A549 (cell line): ENCODE measurements around the gene AIF1L. TPM values are rescaled to one million over a fixed set of nuclear protein-coding genes. Genes with fewer than 3 reads are reported as not detected.

Experiments used
- ATAC-seq, 2 experiments: fragments of 200-7000 bp in 1 of 2; fragments of >200 bp in 1 of 2; cut with Nextera tagmentation in 1 of 2; cut with Tn5 transposase in 1 of 2; 3 replicates each; pipeline versions ENCODE4 v1.8.0 to v1.9.1; 2018 to 2020; ENCODE audit warnings: mild to moderate bottlenecking in 1 of 2, moderate library complexity in 1 of 2
- CTCF ChIA-PET: fragments of 300-600 bp; sonication (Branson Sonifier 250); formaldehyde crosslinking; extraction: SDS; loops from one replicate; lab custom pipeline; 2021; ENCODE audit warnings: antibody characterized with exemption, inconsistent platforms; lab: Yijun Ruan, JAX
- POLR2A ChIA-PET: fragments of 350-600 bp; formaldehyde crosslinking; extraction: SDS; loops from one replicate; lab custom pipeline; 2021; ENCODE audit warnings: antibody characterized with exemption, inconsistent platforms; lab: Yijun Ruan, JAX
- DNase-seq, 2 experiments: peaks; one replicate each; pipeline versions ENCODE4 v3.0.0 to v3.0.0-alpha.2; 2011 to 2016; ENCODE audit warnings: low read depth in 1 of 2, low spot score in 1 of 2
- FAIRE-seq: peaks from 2 replicates; lab custom pipeline; 2011; peaks lifted over from hg19 to GRCh38; lab: Jason Lieb, UNC
- H3K27ac ChIP-seq, 2 experiments: fragments of >200 bp; sonication (Bioruptor Twin); formaldehyde crosslinking; 3 replicates each; pipeline ENCODE4 v1.5.1; 2016 to 2017
- H3K4me1 ChIP-seq: fragments of >200 bp; sonication (Bioruptor Twin); formaldehyde crosslinking; 3 replicates; pipeline ENCODE4 v1.6.1; 2016
- H3K4me2 ChIP-seq: fragments of >200 bp; sonication (Bioruptor Twin); formaldehyde crosslinking; 3 replicates; pipeline ENCODE4 v1.6.1; 2016
- H3K4me3 ChIP-seq: fragments of >200 bp; sonication (Bioruptor Twin); formaldehyde crosslinking; 3 replicates; pipeline ENCODE4 v1.5.1; 2016
- H3K9me3 ChIP-seq: fragments of >200 bp; sonication (Bioruptor Twin); formaldehyde crosslinking; 3 replicates; pipeline ENCODE4 v1.6.1; 2016
- CBX8 ChIP-seq: fragments of 200-600 bp; sonication (generic); IDR thresholded peaks from 2 replicates; pipeline ENCODE4 v1.6.1; 2016
- CHD4 ChIP-seq: fragments of 200-600 bp; sonication (generic); IDR thresholded peaks from 2 replicates; pipeline ENCODE4 v1.6.1; 2016; ENCODE audit warnings: antibody characterized with exemption, mild to moderate bottlenecking, borderline replicate concordance
- EHF ChIP-seq: fragments of 250-450 bp; sonication (Bioruptor Pico); IDR thresholded peaks from 2 replicates; pipeline ENCODE4 v1.5.0; 2020; ENCODE audit warnings: mild to moderate bottlenecking
- EHMT2 ChIP-seq: fragments of 200-600 bp; sonication (generic); IDR thresholded peaks from 2 replicates; pipeline ENCODE4 v1.6.1; 2016; ENCODE audit warnings: antibody characterized with exemption, low read depth, mild to moderate bottlenecking, moderate library complexity
- EP300 ChIP-seq, 2 experiments: fragments of >200 bp; sonication (Bioruptor Twin); formaldehyde crosslinking; IDR thresholded peaks; 2 replicates in 1 of 2; 3 replicates in 1 of 2; pipeline ENCODE4 v1.6.1; 2016 to 2017
- FOSL2 ChIP-seq, 2 experiments: fragments of 450-650 bp in 1 of 2; fragments of >200 bp in 1 of 2; sonication (Bioruptor Twin) in 1 of 2; formaldehyde crosslinking; IDR thresholded peaks; 2 replicates each; pipeline versions ENCODE4 v1.5.0 to v1.6.1; 2016 to 2020; ENCODE audit warnings: mild to moderate bottlenecking in 1 of 2, moderate library complexity in 1 of 2
- FOXS1 ChIP-seq: fragments of 250-450 bp; sonication (Bioruptor Pico); IDR thresholded peaks from 2 replicates; pipeline ENCODE4 v1.5.0; 2020; ENCODE audit warnings: mild to moderate bottlenecking, moderate library complexity
- HDAC2 ChIP-seq: fragments of 200-600 bp; sonication (generic); IDR thresholded peaks from 2 replicates; pipeline ENCODE4 v1.6.1; 2016
- HEYL ChIP-seq: fragments of 250-450 bp; sonication (Bioruptor Pico); IDR thresholded peaks from 2 replicates; pipeline ENCODE4 v1.8.0; 2021; ENCODE audit warnings: mild to moderate bottlenecking, moderate library complexity
- MAZ ChIP-seq: fragments of 150-350 bp; IDR thresholded peaks from 2 replicates; pipeline ENCODE4 v1.6.1; 2014; ENCODE audit warnings: antibody characterized with exemption, low read depth, low read length, borderline replicate concordance
- POLR2AphosphoS2 ChIP-seq: conservative IDR thresholded peaks from 2 replicates; pipeline ENCODE4 v1.6.1; 2012; ENCODE audit warnings: low read length, improper control_type of control experiment, inconsistent platforms
- TFCP2L1 ChIP-seq: fragments of 250-450 bp; sonication (Bioruptor Pico); IDR thresholded peaks from 2 replicates; pipeline ENCODE4 v1.5.0; 2021; ENCODE audit warnings: mild to moderate bottlenecking
- WGBS: methylation state at CpG from one replicate; pipeline ENCODE4 v1.1.6; 2017; ENCODE audit errors: missing lambda C conversion rate; 5-methylcytosine and 5-hydroxymethylcytosine counted together
- polyA plus RNA-seq, 4 experiments: library from polyadenylated mRNA; depleted of rRNA in 3 of 4; stranded (reverse); fragments of >200 nt; fragmentation: RNase III in 1 of 4; extraction: RNeasy Plus Mini Kit Qiagen cat#74134 plus additional on column Dnase treatment in 1 of 4; gene quantifications; 2 replicates in 3 of 4; 3 replicates in 1 of 4; pipeline ENCODE4 v1.2.3, GENCODE V29; 2011 to 2017
- TF ChIP-seq, protein P1 (sequence below): fragments of >200 bp; sonication (Bioruptor Twin); formaldehyde crosslinking; IDR thresholded peaks from 2 replicates; pipeline ENCODE4 v1.6.1; 2016
- TF ChIP-seq, protein P2 (sequence below): IDR thresholded peaks from 2 replicates; pipeline ENCODE4 v1.6.1; 2012; ENCODE audit warnings: low read depth, borderline replicate concordance
- TF ChIP-seq, protein P3 (sequence below): IDR thresholded peaks from 2 replicates; pipeline ENCODE4 v1.6.1; 2012
- TF ChIP-seq, protein P4 (sequence below): fragments of 450-650 bp; IDR thresholded peaks from 2 replicates; pipeline ENCODE4 v1.6.1; 2014; ENCODE audit warnings: antibody characterized with exemption
- TF ChIP-seq, protein P5 (sequence below): fragments of 250-450 bp; sonication (Bioruptor Pico); IDR thresholded peaks from 2 replicates; pipeline ENCODE4 v1.5.0; 2020; ENCODE audit warnings: low read depth, mild to moderate bottlenecking, moderate library complexity
- TF ChIP-seq, protein P6 (sequence below): fragments of >200 bp; sonication (Bioruptor Twin); formaldehyde crosslinking; IDR thresholded peaks from 3 replicates; pipeline ENCODE4 v1.5.1; 2016
- TF ChIP-seq, protein P7 (sequence below): fragments of 200-600 bp; sonication (generic); IDR thresholded peaks from 2 replicates; pipeline ENCODE4 v1.6.1; 2016; ENCODE audit warnings: antibody characterized with exemption, mild to moderate bottlenecking, moderate library complexity

Gene AIF1L
- polyA plus RNA-seq, 2 of the 4 experiments (the other 2 are of a cell fraction): 1.6 to 2.8 TPM

DNA sequence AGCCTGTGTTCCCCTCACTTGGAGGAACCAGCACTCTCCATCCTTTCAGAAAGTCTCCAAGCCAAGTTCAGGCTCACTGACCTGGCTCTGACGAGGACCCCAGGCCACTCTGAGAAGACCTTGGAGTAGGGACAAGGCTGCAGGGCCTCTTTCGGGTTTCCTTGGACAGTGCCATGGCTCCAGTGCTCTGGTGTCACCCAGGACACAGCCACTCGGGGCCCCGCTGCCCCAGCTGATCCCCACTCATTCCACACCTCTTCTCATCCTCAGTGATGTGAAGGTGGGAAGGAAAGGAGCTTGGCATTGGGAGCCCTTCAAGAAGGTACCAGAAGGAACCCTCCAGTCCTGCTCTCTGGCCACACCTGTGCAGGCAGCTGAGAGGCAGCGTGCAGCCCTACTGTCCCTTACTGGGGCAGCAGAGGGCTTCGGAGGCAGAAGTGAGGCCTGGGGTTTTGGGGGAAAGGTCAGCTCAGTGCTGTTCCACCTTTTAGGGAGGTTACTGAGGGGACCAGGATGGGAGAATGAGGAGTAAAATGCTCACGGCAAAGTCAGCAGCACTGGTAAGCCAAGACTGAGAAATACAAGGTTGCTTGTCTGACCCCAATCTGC, 24.4 kb downstream of the AIF1L start:
- WGBS: 82% methylated on average over 6 of the region's 7 CpGs
- FAIRE-seq: no peak

DNA sequence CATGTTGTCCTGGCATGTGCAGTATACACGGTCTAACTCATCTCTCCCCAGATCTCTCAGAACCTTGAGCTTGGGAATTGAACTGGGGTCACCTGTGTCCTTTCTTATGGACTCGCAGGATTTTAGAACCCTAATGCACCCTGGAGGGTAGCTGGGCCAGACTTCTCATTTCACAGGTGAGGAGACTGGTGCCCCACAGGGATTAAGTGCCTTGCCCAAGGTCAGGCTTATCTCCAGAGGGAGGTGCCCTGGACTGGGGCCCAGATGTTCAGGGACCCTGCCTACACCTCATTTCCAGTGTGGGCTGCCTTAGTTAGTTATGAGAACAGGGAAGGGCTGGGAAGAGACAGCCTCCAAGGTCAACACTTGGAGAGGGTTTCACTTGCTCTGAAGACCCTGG, 25.0 kb downstream of the AIF1L start:
- DNase-seq (no peak), ATAC-seq (no peak), FAIRE-seq (no peak)
- ChIA-PET CTCF (interaction anchor here (1.4 kb wide), 1 partner anchor 11 kb away, joined by 3 read pairs; no protein-coding TSS in a partner anchor), POLR2A (no interaction called here)
- Histone ChIP-seq H3K27ac (no peak overlapping the region), H3K4me2 (no peak overlapping the region), H3K9me3 (no peaks in the 10 kb centered on the region), H3K4me1 (peaks cover under 1% of the 10 kb centered on the region; the same call in 1 of the 3 replicates), H3K4me3 (no peak overlapping the region)
- no peak for TF ChIP-seq TFCP2L1 (CRISPR knock-in tag)
- no peak for TF ChIP-seq EHF
- TF ChIP-seq, protein P1, sequence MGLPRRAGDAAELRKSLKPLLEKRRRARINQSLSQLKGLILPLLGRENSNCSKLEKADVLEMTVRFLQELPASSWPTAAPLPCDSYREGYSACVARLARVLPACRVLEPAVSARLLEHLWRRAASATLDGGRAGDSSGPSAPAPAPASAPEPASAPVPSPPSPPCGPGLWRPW: no peak
- TF ChIP-seq, protein P2, sequence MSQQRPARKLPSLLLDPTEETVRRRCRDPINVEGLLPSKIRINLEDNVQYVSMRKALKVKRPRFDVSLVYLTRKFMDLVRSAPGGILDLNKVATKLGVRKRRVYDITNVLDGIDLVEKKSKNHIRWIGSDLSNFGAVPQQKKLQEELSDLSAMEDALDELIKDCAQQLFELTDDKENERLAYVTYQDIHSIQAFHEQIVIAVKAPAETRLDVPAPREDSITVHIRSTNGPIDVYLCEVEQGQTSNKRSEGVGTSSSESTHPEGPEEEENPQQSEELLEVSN: no peak
- no peak for TF ChIP-seq FOXS1
- no peak for TF ChIP-seq EP300 (IDR thresholded peaks at IDR 0.05)
- TF ChIP-seq, protein P3, sequence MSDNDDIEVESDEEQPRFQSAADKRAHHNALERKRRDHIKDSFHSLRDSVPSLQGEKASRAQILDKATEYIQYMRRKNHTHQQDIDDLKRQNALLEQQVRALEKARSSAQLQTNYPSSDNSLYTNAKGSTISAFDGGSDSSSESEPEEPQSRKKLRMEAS: no peak
- TF ChIP-seq, protein P4, sequence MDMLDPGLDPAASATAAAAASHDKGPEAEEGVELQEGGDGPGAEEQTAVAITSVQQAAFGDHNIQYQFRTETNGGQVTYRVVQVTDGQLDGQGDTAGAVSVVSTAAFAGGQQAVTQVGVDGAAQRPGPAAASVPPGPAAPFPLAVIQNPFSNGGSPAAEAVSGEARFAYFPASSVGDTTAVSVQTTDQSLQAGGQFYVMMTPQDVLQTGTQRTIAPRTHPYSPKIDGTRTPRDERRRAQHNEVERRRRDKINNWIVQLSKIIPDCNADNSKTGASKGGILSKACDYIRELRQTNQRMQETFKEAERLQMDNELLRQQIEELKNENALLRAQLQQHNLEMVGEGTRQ: no peak
- WGBS: 49% methylated on average over 2 of the region's 2 CpGs

More for the DNA sequence above, 24.4 kb downstream of the AIF1L start:
- H3K4me2 ChIP-seq: no peak overlapping the region
- DNase-seq (no peak), ATAC-seq (no peak)
- ChIA-PET POLR2A (no interaction called here), CTCF (interaction anchor here (0.6 to 1.4 kb wide), 2 partner anchors 11 kb away, joined by 3 read pairs; no protein-coding TSS in a partner anchor)
- H3K4me3 ChIP-seq: no peak overlapping the region
- TF ChIP-seq MAZ (no peak), CBX8 (no peak), EHMT2 (no peak), HDAC2 (no peak), FOSL2 (IDR thresholded peaks at IDR 0.05) (no peak), FOSL2 (CRISPR knock-in tag; IDR thresholded peaks at IDR 0.05) (no peak), POLR2AphosphoS2 (no peak), FOXS1 (no peak)
- TF ChIP-seq, protein P5, sequence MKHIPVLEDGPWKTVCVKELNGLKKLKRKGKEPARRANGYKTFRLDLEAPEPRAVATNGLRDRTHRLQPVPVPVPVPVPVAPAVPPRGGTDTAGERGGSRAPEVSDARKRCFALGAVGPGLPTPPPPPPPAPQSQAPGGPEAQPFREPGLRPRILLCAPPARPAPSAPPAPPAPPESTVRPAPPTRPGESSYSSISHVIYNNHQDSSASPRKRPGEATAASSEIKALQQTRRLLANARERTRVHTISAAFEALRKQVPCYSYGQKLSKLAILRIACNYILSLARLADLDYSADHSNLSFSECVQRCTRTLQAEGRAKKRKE (CRISPR knock-in tag): no peak
- TF ChIP-seq, protein P6, sequence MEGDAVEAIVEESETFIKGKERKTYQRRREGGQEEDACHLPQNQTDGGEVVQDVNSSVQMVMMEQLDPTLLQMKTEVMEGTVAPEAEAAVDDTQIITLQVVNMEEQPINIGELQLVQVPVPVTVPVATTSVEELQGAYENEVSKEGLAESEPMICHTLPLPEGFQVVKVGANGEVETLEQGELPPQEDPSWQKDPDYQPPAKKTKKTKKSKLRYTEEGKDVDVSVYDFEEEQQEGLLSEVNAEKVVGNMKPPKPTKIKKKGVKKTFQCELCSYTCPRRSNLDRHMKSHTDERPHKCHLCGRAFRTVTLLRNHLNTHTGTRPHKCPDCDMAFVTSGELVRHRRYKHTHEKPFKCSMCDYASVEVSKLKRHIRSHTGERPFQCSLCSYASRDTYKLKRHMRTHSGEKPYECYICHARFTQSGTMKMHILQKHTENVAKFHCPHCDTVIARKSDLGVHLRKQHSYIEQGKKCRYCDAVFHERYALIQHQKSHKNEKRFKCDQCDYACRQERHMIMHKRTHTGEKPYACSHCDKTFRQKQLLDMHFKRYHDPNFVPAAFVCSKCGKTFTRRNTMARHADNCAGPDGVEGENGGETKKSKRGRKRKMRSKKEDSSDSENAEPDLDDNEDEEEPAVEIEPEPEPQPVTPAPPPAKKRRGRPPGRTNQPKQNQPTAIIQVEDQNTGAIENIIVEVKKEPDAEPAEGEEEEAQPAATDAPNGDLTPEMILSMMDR: no peak
- H3K9me3 ChIP-seq: no peaks in the 10 kb centered on the region
- H3K27ac ChIP-seq: no peak overlapping the region
- H3K4me1 ChIP-seq: no peaks in the 10 kb centered on the region

DNA sequence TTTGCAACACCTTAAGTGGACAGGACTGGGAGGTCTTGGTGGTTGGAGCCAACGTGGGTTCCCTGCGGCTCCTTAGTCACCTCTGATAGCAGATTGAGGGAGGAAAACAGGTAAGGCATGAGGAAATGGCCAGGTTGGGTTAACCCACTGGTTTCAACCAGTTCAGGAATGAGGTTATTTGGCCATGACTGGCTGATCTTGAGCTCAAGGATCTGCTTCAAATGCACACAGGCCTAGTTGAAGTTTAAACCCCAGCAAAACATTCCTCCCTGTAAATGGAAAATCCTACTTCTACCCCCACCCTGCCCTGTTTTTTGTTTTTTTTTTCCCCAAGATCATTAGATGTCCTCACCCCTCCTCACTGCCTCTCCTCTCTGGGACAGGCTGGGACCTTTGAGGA, 25.8 kb downstream of the AIF1L start:
- Histone ChIP-seq H3K4me3 (no peak overlapping the region), H3K27ac (no peak overlapping the region), H3K4me2 (no peak overlapping the region), H3K9me3 (no peaks in the 10 kb centered on the region), H3K4me1 (peaks cover 6% of the 10 kb centered on the region; the same call in 2 of the 3 replicates)
- CTCF ChIA-PET: no interaction called here
- ATAC-seq (no peak), FAIRE-seq (no peak), DNase-seq (no peak)
- TF ChIP-seq HDAC2 (no peak), CHD4 (no peak), HEYL (CRISPR knock-in tag) (no peak)
- TF ChIP-seq, protein P7, sequence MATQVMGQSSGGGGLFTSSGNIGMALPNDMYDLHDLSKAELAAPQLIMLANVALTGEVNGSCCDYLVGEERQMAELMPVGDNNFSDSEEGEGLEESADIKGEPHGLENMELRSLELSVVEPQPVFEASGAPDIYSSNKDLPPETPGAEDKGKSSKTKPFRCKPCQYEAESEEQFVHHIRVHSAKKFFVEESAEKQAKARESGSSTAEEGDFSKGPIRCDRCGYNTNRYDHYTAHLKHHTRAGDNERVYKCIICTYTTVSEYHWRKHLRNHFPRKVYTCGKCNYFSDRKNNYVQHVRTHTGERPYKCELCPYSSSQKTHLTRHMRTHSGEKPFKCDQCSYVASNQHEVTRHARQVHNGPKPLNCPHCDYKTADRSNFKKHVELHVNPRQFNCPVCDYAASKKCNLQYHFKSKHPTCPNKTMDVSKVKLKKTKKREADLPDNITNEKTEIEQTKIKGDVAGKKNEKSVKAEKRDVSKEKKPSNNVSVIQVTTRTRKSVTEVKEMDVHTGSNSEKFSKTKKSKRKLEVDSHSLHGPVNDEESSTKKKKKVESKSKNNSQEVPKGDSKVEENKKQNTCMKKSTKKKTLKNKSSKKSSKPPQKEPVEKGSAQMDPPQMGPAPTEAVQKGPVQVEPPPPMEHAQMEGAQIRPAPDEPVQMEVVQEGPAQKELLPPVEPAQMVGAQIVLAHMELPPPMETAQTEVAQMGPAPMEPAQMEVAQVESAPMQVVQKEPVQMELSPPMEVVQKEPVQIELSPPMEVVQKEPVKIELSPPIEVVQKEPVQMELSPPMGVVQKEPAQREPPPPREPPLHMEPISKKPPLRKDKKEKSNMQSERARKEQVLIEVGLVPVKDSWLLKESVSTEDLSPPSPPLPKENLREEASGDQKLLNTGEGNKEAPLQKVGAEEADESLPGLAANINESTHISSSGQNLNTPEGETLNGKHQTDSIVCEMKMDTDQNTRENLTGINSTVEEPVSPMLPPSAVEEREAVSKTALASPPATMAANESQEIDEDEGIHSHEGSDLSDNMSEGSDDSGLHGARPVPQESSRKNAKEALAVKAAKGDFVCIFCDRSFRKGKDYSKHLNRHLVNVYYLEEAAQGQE: no peak
- POLR2A ChIA-PET: no interaction called here
- WGBS: 34% methylated on average over 2 of the region's 2 CpGs
